Activated CD4-positive, alpha-beta T cell treated with anti-CD3 and anti-CD28 coated beads, Interleukin-2, amount 50 U/mL, for 48 hours (primary cell): ENCODE results near the gene OR52A1.

Experiments
- DNase-seq, 2 experiments: peaks; one replicate each; pipeline ENCODE4 v3.0.0-alpha.2; 2020

The OR52A1 gene

DNA sequence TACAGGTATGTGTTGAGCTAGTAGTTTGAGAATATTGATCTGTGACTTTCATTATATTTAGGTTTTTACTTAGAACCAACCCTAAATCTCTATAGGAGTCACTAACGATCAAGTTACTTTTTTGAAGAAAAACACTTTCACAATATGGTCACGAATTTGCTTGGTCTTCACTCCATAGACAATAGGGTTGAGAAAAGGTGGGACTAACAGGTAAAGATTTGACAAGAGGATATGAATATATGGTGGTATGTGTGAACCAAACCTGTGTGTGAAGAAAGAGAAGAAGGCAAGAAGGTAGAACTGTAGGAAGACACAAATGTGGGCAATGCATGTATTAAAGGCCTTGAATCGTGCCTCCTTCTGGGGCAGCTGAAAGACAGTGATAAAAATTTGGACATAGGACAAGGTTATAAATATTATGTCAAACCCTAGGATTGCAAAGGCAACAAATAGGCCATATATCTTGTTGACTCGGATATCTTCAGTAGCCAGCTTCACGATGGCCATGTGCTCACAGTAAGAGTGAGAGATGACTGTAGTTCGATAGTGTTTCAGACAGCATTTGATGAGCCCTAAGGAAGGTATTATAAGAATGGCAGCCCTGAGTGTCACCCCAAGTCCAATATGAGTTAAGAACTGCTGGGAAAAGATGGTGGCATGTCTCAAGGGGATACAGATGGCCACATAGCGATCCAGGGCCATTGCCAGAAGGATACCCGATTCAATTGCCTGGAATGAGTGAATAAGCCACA lies 22.8 kb downstream of the OR52A1 start:
- no peak for DNase-seq

DNA sequence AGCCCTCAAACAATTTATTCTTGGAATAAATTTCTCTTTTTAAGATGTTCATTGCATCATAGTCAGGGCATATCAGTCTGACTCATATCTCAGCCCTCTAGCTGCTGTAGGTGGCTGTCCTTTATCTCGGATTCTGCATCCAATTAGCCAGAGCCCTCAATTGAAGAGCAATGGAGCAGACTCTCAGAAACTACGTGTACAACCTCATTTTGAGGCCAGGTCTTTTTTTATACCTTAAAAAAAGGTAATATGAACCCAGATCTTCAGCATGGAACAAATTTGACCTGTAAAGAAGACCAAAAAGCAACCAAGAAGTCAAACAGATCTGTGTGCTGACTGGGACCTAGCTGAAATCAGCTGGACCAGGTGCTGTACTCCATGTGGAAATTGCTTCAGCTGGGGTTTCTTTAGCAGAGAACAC lies 25.1 kb downstream of the OR52A1 start:
- DNase-seq, result no peak

DNA sequence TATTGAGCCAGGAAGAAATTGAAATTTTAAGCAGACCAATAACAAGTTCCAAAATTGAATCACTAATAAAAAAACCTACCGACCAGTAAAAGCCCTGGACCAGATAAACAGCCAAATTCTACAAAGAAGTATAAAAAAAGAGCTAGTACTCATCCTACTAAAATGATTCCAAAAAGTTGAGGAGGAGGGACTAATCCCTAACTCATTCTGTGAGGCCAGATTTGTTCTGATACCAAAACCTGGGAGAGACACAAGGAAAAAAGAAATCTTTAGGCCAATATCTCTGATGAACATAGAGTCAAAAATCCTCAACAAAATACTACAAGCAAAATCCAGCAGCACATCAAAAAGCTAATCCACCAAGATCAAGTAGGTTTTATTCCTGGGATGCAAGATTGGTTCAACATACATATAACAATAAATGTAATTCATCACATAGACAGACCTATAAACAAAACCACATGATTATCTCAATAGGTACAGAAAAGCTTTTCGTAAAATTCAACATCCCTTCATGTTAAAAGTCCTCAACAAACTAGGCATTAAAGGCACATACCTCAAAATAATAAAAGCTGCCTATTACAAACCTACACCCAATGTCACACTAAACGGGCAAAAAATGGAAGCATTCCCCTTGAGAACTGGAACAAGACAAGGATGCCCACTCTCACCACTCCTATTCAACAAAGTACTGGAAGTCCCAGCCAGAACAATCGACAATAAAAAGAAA lies 29.5 kb downstream of the OR52A1 start:
- no peak for DNase-seq

DNA sequence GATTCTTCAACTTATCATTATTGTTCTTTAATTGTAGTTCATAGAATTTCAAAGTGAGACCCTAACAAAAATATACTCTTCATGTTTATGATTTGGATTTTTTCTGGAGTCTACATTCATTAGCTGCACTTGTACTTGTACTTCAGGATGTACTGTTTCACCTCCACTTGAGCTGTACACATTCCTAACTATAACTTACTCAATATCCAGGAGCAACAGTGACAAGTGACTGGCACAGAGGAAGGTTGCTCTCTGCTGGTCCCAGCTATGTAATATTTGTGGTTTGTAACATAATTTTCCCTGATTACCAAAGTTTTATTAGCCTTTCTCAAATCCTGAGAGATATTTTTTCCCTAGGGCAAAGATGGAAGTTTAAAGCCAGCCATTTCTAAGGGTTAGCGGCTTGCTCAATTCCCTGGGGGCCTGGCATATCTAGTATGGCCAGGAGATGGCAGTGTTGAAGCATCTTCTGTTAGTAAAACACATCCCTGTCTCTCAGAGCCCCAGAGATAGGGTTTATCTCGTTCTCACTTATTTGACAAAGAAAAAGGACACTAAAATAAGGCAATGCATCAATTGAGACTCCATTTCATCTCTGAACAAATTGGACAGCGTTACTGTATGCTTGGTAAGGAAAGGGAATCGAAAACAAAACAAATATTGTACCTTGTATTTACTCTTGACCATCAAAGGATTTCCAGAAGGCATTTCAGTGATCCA lies 30.6 kb downstream of the OR52A1 start:
- DNase-seq, result peak; percentile 50 to 60

DNA sequence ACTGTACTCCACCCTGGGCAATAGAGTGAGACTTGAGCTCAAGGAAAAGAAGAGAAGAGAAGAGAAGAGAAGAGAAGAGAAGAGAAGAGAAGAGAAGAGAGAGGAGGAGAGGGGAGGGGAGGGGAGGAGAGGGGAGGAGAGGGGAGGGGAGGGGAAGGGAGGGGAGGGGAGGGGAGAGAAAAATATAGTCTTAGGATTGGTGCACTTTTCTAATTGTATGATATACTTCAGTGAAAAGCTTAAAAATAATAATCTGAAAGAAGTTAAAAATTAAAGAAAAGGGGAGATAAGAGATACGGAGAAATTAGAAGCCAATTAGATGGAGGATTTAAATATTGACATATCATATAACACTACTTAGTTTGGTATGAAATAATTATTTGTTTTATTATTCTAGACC lies 35.7 kb downstream of the OR52A1 start:
- no peak for DNase-seq

DNA sequence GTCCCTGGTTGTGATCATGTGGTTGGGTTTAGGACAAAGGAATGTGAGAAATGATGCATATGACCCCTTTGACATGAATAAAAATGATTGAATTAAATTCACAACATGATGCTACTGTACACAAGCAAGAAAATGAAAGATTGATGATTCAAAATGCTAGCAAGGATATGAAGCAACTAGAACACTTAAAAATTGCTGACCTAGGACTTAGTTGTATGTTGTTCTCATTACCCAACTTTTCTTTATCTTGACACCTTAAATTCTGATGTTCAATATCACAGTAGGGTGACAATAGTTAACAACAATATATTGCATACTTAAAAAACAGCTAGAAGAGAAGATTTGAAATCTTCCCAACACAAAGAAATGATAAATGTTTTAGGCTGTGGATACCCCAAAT lies 37.0 kb downstream of the OR52A1 start:
- no peak for DNase-seq

DNA sequence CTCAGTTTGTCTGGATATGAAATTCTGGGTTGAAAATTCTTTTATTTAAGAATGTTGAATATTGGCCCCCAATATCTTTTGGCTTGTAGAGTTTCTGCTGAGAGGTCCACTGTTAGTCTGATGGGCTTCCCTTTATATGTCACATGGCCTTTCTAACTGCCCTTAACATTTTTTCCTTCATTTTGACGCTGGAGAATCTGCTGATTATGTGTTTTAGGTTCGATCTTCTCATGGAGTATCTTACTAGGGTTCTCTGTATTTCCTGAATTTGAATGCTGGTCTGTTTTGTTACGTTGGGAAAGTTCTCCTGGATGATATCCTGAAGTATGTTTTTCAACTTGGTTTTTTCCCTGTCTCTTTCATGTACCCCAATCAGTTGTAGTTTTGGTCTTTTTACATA lies 39.2 kb downstream of the OR52A1 start:
- no peak for DNase-seq

DNA sequence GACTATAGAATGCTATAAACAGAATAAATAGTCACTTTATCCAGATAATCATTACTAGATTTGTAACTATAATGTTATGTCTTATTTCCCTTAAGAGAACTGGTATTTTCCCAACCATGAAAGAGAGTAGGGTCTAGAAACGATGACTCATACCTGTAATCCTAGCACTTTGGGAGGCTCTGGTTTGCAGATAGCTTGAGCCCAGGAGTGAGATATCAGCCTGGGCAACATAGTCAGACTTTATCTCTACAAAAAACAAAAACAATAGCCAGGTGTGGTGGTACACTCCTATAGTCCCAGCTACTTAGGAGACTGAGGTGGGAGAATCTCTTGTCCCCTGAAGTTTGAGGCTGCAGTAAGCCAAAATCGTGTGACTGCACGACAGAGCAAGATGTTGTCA lies 47.3 kb downstream of the OR52A1 start:
- DNase-seq, result no peak

DNA sequence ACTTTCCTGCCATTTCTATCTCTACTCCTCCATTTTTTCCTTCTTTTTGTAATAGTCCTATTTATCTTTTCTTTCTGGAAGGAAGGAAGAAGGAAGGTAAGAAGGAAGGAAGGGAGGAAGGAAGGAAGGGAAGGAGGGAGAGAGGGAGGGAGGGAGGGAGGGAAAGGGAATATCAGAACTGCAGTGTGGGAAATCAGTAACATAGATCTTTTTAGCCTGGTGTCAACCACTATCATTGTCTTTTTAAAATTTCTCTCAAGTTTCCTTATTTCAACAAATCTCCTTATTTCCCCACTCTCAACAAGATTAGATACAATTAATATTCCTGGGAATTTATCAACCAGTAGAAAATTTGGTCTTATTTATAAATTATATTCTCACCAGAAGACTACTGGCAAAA lies 51.5 kb downstream of the OR52A1 start:
- DNase-seq, result no peak

DNA sequence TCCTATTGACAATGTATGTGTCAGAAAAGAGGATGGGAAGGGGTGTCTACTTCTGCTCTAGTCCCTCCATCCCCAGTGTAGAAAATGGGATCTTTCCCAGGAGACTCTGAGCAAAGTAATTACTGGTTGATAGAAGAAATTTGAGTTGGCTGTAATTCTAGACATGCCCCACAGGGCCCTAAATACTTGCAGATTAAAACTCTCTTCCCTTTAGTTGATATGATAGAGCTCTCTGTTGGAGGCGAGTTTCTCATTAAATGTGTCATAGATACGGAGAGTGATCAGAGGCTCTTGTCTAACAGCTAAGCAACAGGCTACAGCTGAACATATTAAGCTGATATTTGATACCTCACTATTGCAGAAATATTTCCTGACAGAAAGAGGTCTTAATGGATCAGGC lies 52.3 kb downstream of the OR52A1 start:
- DNase-seq, result no peak

DNA sequence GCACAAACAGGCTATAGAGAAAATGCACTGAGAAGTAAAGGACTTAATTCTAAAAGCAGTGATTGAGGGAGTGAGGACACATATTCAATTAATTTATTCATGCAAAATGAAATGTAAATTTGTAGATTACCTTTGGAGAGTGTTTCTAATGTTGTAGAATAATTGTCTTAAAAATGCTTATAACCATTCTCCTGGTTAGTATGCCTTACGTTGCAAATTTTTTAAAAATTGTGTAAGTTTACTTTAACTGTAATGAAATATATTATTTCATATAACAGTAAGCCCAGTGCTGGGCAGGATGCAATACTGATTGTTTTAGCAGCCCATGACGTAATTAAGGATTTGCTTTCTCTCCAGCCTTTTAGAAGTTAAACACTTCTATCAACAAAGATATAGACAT lies 58.5 kb downstream of the OR52A1 start:
- no peak for DNase-seq
